ENCODE data around the gene ANKRD44. TPM values are rescaled to one million over a fixed set of nuclear protein-coding genes. Genes with fewer than 3 reads are reported as not detected.

Gene ANKRD44
- total RNA-seq, 1 experiment from 2014 or later, result 10.3 TPM

DNA sequence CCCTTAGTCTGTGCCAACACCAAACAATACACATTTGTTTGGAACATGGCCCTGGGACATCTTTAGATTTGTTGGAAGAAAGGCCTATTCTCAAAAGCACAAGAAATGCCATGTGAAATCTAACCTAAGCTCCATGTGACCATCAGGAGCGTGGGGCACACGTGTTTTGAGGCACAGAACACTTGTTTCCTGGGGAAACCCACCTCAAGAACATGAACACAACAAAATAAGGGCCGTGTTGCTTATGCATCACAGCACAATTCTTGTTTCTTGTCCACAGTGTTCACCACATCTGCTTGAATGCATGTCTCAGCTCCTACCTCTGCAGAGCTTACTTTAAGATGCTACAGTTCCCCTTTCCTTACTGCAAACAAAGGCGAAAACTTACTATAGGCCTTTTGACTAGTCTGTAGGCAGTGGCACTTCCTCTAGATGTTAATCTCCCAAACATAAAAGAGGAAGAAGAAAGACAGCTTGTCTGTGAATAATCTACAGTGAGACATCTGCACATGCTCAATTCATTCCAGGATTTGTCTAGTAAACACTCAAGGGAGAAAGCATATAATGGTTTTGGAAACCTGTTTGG is 165.0 kb downstream of the ANKRD44 start:
- no peak for DNase-seq (ENCODE audit: low read depth)

GRCh38 chr2:197144183-197144582 is 166.4 kb downstream of the ANKRD44 start:
- DNase-seq (ENCODE audit: low read depth), result no peak

DNA sequence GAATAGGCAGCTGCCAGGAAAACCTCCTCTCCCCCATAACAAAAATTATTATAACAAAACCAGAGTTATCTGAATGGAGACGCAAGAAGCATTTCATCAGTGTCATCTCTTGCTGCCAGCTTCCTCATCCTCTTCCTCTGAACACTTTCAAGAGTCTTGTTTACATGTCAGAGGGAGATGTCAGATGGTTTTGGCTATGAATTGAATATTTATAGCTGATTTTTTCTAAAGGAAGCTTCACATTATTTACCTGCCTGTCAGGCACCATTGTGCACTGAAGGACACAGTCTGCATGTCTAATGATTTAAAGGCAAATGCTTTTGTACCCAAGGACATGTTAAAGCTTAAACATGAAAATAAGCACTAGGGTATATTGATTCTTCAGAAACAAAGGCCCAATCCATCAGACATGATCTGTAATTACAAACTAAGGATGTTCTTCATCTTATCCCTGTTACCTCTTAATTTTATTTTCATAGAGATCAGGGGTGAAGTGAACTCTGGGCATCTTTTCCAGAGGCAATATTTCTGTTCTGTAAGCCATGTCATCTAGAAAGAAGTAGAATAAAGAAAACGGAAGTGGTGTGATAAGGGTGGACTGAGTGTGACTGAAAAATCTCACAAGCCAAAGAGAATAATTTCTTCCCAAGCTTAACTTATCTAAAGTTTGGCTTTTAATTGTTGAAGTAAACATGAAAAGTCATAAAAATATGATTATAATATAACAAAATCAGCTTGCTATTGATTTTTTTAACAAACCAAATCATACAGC is 168.7 kb downstream of the ANKRD44 start:
- DNase-seq (ENCODE audit: low read depth), result no peak

- no peak for DNase-seq (ENCODE audit: low read depth)
Observed at GRCh38 chr2:197140045-197140444, 170.5 kb downstream of the ANKRD44 start.

GRCh38 chr2:197138506-197138905 is 172.1 kb downstream of the ANKRD44 start:
- DNase-seq (ENCODE audit: low read depth), result no peak

GRCh38 chr2:197137826-197138477 is 172.6 kb downstream of the ANKRD44 start:
- peak; percentile 56 for DNase-seq (ENCODE audit: low read depth)

- peak; percentile 76 for DNase-seq (ENCODE audit: low read depth)
Observed at GRCh38 chr2:197137231-197137630, 173.3 kb downstream of the ANKRD44 start.

- DNase-seq (ENCODE audit: low read depth), result no peak
Observed at GRCh38 chr2:197136452-197136851, 174.1 kb downstream of the ANKRD44 start.

DNA sequence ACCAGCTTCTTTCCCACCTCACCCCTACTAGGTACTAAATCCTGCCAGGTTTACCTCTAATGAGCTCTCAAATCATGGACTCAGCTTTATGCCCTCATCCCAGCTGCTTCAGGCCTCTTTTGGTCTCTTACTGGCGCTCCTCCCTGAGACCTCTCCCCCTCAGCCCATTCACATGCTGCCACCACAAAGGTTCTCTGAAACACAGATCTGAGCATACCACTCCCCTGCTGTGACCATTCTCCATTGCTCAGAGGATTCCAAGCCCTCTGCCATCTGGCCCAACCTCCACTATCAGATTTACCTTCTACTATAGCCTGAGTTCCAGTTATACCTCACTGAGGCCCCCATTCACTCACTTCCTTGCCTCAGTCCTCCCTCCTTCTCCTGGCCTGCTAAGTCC is 174.8 kb downstream of the ANKRD44 start:
- DNase-seq (ENCODE audit: low read depth), result no peak

DNA sequence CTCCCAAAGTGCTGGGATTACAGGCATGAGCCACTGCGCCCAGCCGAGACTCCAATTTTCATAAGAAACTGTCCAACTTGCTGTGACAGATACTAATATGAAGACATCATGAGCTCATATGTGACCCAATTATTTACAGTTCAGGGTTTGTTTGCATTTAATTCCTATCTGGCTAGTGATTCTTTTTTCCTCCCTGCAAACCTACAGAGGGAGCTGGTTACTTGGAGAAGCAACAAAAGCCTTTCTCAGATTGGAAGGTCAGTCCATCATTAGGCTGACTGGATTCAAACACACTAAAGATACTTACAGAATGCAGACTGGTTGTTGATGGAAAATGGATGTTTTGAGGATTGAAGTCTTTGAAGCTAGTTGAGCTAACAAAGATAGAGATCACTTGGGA is 176.4 kb downstream of the ANKRD44 start:
- no peak for DNase-seq (ENCODE audit: low read depth)

DNA sequence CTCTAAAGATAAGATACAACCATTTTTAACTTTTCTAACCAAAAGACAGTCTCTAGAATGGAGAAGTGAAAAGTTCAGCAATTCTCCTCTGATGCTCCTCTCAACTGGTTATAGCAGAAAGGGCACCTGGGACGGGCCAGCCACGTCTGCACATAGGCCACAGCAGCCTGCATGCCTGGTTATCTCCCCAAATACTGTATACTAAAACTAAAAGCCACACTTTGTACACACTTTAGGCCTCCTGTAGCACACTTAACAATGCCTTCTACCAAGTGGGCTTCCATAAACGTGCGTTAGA is 179.1 kb downstream of the ANKRD44 start:
- no peak for DNase-seq (ENCODE audit: low read depth)

GRCh38 chr2:197130318-197130717 is 180.3 kb downstream of the ANKRD44 start:
- DNase-seq (ENCODE audit: low read depth), result no peak

GRCh38 chr2:197128897-197129296 is 181.7 kb downstream of the ANKRD44 start:
- DNase-seq (ENCODE audit: low read depth), result peak; percentile 26

DNA sequence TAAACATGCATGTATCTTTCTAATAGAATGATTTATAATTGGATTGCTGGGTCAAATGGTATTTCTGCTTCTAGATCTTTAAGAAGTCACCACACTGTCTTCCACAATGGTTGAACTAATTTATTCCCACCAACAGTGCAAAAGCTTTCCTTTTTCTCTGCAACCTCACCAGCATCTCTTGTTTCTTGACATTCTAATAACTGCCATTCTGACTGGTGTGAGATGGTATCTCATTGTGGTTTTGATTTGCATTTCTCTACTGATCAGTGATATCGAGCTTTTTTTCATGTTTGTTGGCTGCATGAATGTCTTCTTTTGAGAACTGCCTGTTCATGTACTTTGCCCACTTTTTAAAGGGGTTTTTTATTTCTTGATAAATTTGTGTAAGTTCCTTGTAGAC is 182.5 kb downstream of the ANKRD44 start:
- DNase-seq (ENCODE audit: low read depth), result peak; percentile 37

DNA sequence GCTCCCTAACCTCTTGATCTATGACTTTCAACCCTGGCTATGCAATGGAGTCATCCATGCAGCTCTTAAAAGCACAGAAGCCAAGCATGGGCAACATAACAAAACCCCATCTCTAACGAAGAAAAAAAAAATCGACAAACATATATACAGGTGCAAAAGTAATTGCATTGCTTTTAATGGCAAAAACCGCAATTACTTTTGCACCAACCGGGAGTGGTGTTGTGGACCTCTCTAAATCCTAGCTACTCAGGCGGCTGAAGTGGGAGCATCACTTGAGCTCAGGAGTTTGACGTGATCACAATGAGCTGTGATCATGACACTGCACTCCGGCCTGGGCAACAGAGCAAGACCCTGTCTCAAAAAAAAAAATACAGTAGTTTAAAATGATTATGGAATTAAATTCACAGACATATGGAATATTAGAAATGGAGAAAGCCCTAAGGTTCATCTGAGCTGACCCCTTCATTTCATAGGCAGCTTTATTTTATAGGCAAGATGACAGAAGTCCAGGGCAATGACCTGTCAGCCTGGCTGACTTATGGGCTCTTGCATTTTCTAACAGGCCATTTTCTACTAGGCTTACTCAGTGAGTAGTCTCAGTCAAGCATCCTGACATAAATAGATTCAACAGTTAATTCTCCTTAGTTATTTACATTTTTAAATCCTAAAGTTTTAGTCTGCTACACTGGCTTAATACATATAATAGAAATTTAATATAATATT is 183.8 kb downstream of the ANKRD44 start:
- DNase-seq (ENCODE audit: low read depth), result no peak

DNA sequence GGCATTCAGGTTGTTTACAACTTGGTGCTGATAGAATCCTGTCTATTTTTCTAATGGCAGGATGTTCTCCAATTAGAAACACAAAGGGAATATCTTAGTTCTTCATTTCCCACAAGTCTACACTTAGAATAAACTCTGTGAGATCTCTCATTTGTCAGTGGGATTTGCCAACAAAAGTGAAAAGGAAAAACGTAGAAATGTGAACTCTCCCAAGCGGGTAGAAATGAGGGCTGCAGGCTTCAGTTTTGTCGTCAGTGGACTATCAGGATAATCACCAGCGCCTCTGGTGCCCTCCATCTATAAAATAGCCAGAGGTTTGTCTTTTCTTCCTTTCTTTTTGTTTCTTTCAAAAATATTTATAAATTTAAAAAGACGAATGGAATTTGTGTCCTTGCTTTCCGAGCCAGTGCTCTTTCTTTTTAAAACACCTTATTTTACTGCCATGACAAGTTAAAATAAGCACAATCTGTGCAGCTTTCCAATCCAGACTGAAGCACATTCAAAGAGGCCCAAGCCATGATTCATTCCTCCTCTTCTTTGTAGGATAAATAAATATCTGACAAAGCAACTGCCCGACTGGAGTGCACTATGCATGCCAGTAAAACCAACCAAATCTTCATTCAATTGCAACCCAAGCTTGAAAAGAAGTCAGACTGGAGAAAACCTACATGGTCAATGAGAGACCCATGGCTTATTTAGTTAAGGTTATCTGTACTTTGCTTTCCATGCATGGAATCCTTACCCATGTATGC is 185.8 kb downstream of the ANKRD44 start:
- DNase-seq (ENCODE audit: low read depth), result peak; percentile 73

GRCh38 chr2:197122821-197123220 is 187.8 kb downstream of the ANKRD44 start:
- DNase-seq (ENCODE audit: low read depth), result peak; percentile 24

GRCh38 chr2:197121756-197122385 is 188.7 kb downstream of the ANKRD44 start:
- DNase-seq (ENCODE audit: low read depth), result no peak

- DNase-seq (ENCODE audit: low read depth), result no peak
Observed at GRCh38 chr2:197121255-197121654, 189.3 kb downstream of the ANKRD44 start.

DNA sequence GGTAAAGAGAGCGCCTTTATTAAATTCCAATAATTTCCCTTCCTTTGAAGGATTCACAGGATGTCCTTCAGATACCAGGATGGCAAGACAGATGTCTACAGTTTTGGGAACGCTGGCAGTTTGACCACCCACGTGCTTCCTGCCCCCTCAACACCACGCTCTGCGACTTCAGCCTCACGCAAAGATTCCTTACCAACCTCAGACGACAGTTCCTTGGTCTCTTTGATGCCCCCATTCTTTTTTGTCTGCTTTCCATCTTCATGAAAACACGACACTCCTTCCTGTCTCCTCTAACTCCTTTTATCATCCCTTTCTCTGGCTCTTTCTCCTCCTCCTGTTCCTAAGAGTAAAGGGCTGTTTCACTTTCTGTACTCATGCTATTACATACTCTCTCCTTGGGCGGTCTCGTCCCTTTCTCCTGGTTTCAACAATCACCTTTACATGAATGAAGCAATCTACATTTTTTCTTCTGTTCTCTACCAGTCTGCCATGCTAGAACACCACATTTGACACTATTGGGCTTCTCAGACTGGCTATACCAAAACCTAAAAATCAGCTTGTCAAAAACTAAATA is 194.2 kb downstream of the ANKRD44 start:
- DNase-seq (ENCODE audit: low read depth), result no peak

GRCh38 chr2:197115325-197115724 is 195.3 kb downstream of the ANKRD44 start:
- DNase-seq (ENCODE audit: low read depth), result no peak
